ENCODE measurements around the gene NAP1L4. TPM values are rescaled to one million over a fixed set of nuclear protein-coding genes. Genes with fewer than 3 reads are reported as not detected.

NAP1L4 gene
- polyA plus RNA-seq, 1 of the 3 experiments (the other 2 are of a cell fraction) = 104 TPM

DNA sequence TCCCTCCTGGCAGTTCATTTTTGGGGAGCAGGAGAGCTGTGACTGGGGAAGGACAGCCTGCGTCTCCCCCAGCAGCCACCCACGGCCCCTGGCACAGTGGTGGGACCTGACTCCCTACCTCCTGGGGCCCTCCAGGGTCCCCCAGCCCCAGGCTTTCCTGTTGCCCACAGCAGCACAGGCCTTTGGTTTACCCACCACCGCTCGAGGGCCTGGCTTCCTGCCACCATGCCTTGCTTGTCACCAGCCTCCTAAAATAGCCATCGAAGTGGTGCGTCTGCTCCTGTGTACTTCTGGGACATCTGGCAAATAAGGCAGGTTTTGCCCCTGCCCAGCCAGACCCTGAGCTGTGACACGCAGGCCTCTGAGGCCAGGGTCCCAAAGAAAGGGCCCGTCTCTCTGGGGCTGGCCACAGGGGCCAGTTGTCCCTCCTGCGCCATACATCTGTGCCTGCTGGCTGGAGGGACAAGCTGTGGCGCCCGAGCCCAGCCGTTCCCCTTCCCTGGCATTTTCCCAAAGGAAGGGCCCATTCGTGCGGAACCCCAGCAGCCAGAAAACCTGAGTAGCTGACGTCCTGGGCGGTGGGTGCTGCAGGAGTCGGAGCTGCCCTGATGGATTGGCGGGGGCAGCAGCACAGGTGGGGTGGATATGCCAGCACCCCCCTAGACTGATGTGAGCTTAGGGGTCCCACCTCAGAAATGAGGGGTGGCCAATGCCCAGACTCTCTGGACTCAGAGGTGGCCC, 77.5 kb downstream of the NAP1L4 start:
- CTCF ChIA-PET = interaction anchor here (5.2 kb wide), 1 partner anchor 15 kb away, joined by 27 read pairs; the partner anchor contains the start of gene PHLDA2
- H3K9me3 ChIP-seq = no peaks in the 10 kb centered on the region
- H3K9me2 ChIP-seq = no peaks in the 10 kb centered on the region
- no peak overlapping the region for H2AFZ ChIP-seq (ENCODE audit: low read depth)
- H3K9ac ChIP-seq = no peak overlapping the region
- H3F3A ChIP-seq (replicated peaks; ENCODE audit: insufficient read depth) = no peaks in the 10 kb centered on the region
- H3K27me3 ChIP-seq (ENCODE audit: insufficient read depth) = no peaks in the 10 kb centered on the region
- H3K4me3 ChIP-seq (ENCODE audit: low read depth in 2 of 2, low read length in 1 of 2) = no peak overlapping the region
- H4K20me1 ChIP-seq (ENCODE audit: insufficient read depth) = no peaks in the 10 kb centered on the region
- no peak overlapping the region for H3K4me2 ChIP-seq
- POLR2A ChIA-PET = interaction anchor here (0.6 kb wide), 1 partner anchor 135 kb away, joined by 4 read pairs; no protein-coding TSS in a partner anchor
- peak; percentile 87 for DNase-seq
- H3K4me1 ChIP-seq (ENCODE audit: control insufficient read depth in 1 of 2, insufficient read depth in 2 of 2, low read depth in 1 of 2, low read length in 1 of 2) = peaks cover 17 to 25% of the 10 kb centered on the region in 2 experiments; a peak in 3 of 4 replicates
- TF ChIP-seq GABPA (IDR thresholded peaks at IDR 0.05; ENCODE audit: low read depth) (no peak), FOXJ3 (CRISPR knock-in tag; IDR thresholded peaks at IDR 0.05) (0 out of 2 replicates have a peak, but pooled peaks have one; percentile 31), MXI1 (IDR thresholded peaks at IDR 0.05; ENCODE audit: low read depth, low read length) (peak; percentile 51; the same call in 1 of the 2 replicates)
- no peaks in the 10 kb centered on the region for H3K79me2 ChIP-seq (ENCODE audit: insufficient read depth)
- no peaks in the 10 kb centered on the region for H3K36me3 ChIP-seq (replicated peaks in 1 of 2; ENCODE audit: control insufficient read depth in 1 of 2, insufficient read depth in 2 of 2, low read length in 1 of 2)
- 87% methylated on average over 13 of the region's 18 CpGs for WGBS (ENCODE audit: low lambda C conversion rate)
- no peak overlapping the region; a peak in 1 of 4 replicates for H3K27ac ChIP-seq (ENCODE audit: low read depth in 2 of 2, low read length in 1 of 2)

- H3K9me2 ChIP-seq = no peaks in the 10 kb centered on the region
- no peaks in the 10 kb centered on the region for H4K20me1 ChIP-seq (ENCODE audit: insufficient read depth)
- DNase-seq = no peak
- no peak for TF ChIP-seq TCF12 (IDR thresholded peaks at IDR 0.05)
- no peak for TF ChIP-seq RXRA (IDR thresholded peaks at IDR 0.05; ENCODE audit: borderline replicate concordance, low read depth)
- TF ChIP-seq RFX5 (IDR thresholded peaks at IDR 0.05; ENCODE audit: low read length) = no peak
- no peak for TF ChIP-seq POLR2AphosphoS5 (IDR thresholded peaks at IDR 0.05; ENCODE audit: low read depth, low read length)
- TF ChIP-seq CTCF (IDR thresholded peaks at IDR 0.05) = no peak
- H3K9ac ChIP-seq = no peak overlapping the region
- H3K79me2 ChIP-seq (ENCODE audit: insufficient read depth) = no peaks in the 10 kb centered on the region
- 87% methylated on average over 7 of the region's 9 CpGs for WGBS (ENCODE audit: low lambda C conversion rate)
- CTCF ChIA-PET = interaction anchor here (0.7 to 5.2 kb wide), 4 partner anchors 16 to 381 kb away, joined by 3 to 27 read pairs (median 4); partner anchors contain the start of gene PHLDA2
- no peaks in the 10 kb centered on the region for H3K36me3 ChIP-seq (replicated peaks in 1 of 2; ENCODE audit: control insufficient read depth in 1 of 2, insufficient read depth in 2 of 2, low read length in 1 of 2)
- no peak overlapping the region for H3K4me3 ChIP-seq (ENCODE audit: low read depth in 2 of 2, low read length in 1 of 2)
- no peaks in the 10 kb centered on the region for H3K27me3 ChIP-seq (ENCODE audit: insufficient read depth)
- POLR2A ChIA-PET = interaction anchor here (0.6 kb wide), 1 partner anchor 135 kb away, joined by 4 read pairs; no protein-coding TSS in a partner anchor
- no peaks in the 10 kb centered on the region for H3F3A ChIP-seq (replicated peaks; ENCODE audit: insufficient read depth)
- no peak overlapping the region for H2AFZ ChIP-seq (ENCODE audit: low read depth)
- H3K4me1 ChIP-seq (ENCODE audit: control insufficient read depth in 1 of 2, insufficient read depth in 2 of 2, low read depth in 1 of 2, low read length in 1 of 2) = peaks cover 17 to 25% of the 10 kb centered on the region in 2 experiments; a peak in 3 of 4 replicates
- H3K27ac ChIP-seq (ENCODE audit: low read depth in 2 of 2, low read length in 1 of 2) = peak overlapping the region in 1 of 2 experiments; percentile 55; a peak in 1 of 4 replicates
- no peaks in the 10 kb centered on the region for H3K9me3 ChIP-seq
- no peak overlapping the region for H3K4me2 ChIP-seq
These were observed 78.4 kb downstream of the NAP1L4 start for GRCh38 chr11:2913776-2914175.

Data from SK-N-SH (cell line).